GM12878 (cell line): ENCODE results near the gene NKRF. TPM values are rescaled to one million over a fixed set of nuclear protein-coding genes. Genes with fewer than 3 reads are reported as not detected.

Experiments used
- ASH2L ChIP-seq: fragments of 300-600, 200-600 bp; sonication (generic); IDR thresholded peaks from 2 replicates; pipeline ENCODE4 v1.6.1; 2017; ENCODE audit warnings: low read depth, mild to moderate bottlenecking, borderline replicate concordance
- ATF2 ChIP-seq: IDR thresholded peaks from 2 replicates; pipeline ENCODE4 v1.6.1; 2012; ENCODE audit warnings: low read length, inconsistent platforms
- BMI1 ChIP-seq: fragments of 450-650 bp; IDR thresholded peaks from 2 replicates; pipeline ENCODE4 v1.6.1; 2016; ENCODE audit warnings: mild to moderate bottlenecking, moderate library complexity, borderline replicate concordance
- CBX3 ChIP-seq: fragments of 200-600 bp; sonication (generic); IDR thresholded peaks from 2 replicates; pipeline ENCODE4 v1.6.1; 2016; ENCODE audit warnings: low read depth, borderline replicate concordance
- E2F8 ChIP-seq: fragments of 450-650 bp; IDR thresholded peaks from 2 replicates; pipeline ENCODE4 v1.6.1; 2018; ENCODE audit warnings: mild to moderate bottlenecking, low read depth, moderate library complexity; ENCODE audit not compliant: partially characterized antibody
- EED ChIP-seq: sonication (generic); IDR thresholded peaks from 2 replicates; pipeline ENCODE4 v1.6.1; 2016; ENCODE audit warnings: antibody characterized with exemption, low read depth
- FOXM1 ChIP-seq: IDR thresholded peaks from 2 replicates; pipeline ENCODE4 v1.6.1; 2012; ENCODE audit warnings: low read depth, mild to moderate bottlenecking, inconsistent platforms, low read length, moderate library complexity
- HCFC1 ChIP-seq: fragments of 150-350 bp; IDR thresholded peaks from 2 replicates; pipeline ENCODE4 v1.6.1; 2014; ENCODE audit warnings: low read length
- HSF1 ChIP-seq: fragments of 150-350 bp; IDR thresholded peaks from 2 replicates; pipeline ENCODE4 v1.6.1; 2014; ENCODE audit warnings: mild to moderate bottlenecking, low read depth, low read length
- IKZF1 ChIP-seq: fragments of 450-650 bp; conservative IDR thresholded peaks from 2 replicates; pipeline ENCODE4 v1.6.1; 2017; ENCODE audit warnings: antibody characterized with exemption, mild to moderate bottlenecking
- JUND ChIP-seq: IDR thresholded peaks from 2 replicates; pipeline ENCODE4 v1.6.1; 2012; ENCODE audit warnings: low read depth, mild to moderate bottlenecking, low read length, improper control_type of control experiment, moderate library complexity
- KDM1A ChIP-seq: fragments of 200-600 bp; sonication (generic); IDR thresholded peaks from 2 replicates; pipeline ENCODE4 v1.6.1; 2016; ENCODE audit warnings: borderline replicate concordance
- NFXL1 ChIP-seq: fragments of 450-650 bp; IDR thresholded peaks from 2 replicates; pipeline ENCODE4 v1.6.1; 2017; ENCODE audit warnings: antibody characterized with exemption, mild to moderate bottlenecking, borderline replicate concordance
- NR2F1 ChIP-seq: fragments of 450-650 bp; conservative IDR thresholded peaks from 2 replicates; pipeline ENCODE4 v1.6.1; 2017; ENCODE audit warnings: mild to moderate bottlenecking
- PAX5 ChIP-seq: IDR thresholded peaks from 2 replicates; pipeline ENCODE4 v1.6.1; 2011; ENCODE audit warnings: low read depth, low read length, borderline replicate concordance
- RELB ChIP-seq: fragments of 450-650 bp; IDR thresholded peaks from 2 replicates; pipeline ENCODE4 v1.6.1; 2017; ENCODE audit warnings: low read depth, mild to moderate bottlenecking, moderate library complexity
- SMARCA5 ChIP-seq: fragments of 450-650 bp; IDR thresholded peaks from 2 replicates; pipeline ENCODE4 v1.6.1; 2017; ENCODE audit warnings: mild to moderate bottlenecking
- SUZ12 ChIP-seq: fragments of 200-600 bp; sonication (generic); IDR thresholded peaks from one replicate; pipeline ENCODE4 v1.6.1; 2018; ENCODE audit warnings: antibody characterized with exemption, mild to moderate bottlenecking; ENCODE audit not compliant: unreplicated experiment
- TBL1XR1 ChIP-seq: IDR thresholded peaks from 2 replicates; pipeline ENCODE4 v1.6.1; 2012; ENCODE audit warnings: low read depth, low read length, improper control_type of control experiment
- TCF3 ChIP-seq: IDR thresholded peaks from 2 replicates; pipeline ENCODE4 v1.6.1; 2012; ENCODE audit warnings: low read depth, mild to moderate bottlenecking, low read length, borderline replicate concordance; ENCODE audit not compliant: insufficient read depth
- USF1 ChIP-seq: IDR thresholded peaks from 2 replicates; pipeline ENCODE4 v1.6.1; 2011; ENCODE audit warnings: borderline replicate concordance, low read depth, mild to moderate bottlenecking, moderate library complexity, mixed read lengths, low read length; ENCODE audit not compliant: insufficient read depth; ENCODE audit errors: extremely low read length
- WRNIP1 ChIP-seq: IDR thresholded peaks from 2 replicates; pipeline ENCODE4 v1.6.1; 2011; ENCODE audit warnings: low read depth, low read length, improper control_type of control experiment, borderline replicate concordance
- ZBED1 ChIP-seq: IDR thresholded peaks from 2 replicates; pipeline ENCODE4 v1.6.1; 2016; ENCODE audit warnings: borderline replicate concordance
- ZNF207 ChIP-seq: fragments of 450-650 bp; IDR thresholded peaks from 2 replicates; pipeline ENCODE4 v1.6.1; 2014; ENCODE audit warnings: antibody characterized with exemption, mild to moderate bottlenecking, borderline replicate concordance
- polyA plus RNA-seq, 11 experiments: library from polyadenylated mRNA; depleted of rRNA in 4 of 11; unstranded in 6 of 11; stranded (reverse) in 5 of 11; fragments of >200 nt; fragmentation: Nextera tagmentation in 4 of 11; fragmentation: Illumina TruSeq in 1 of 11; extraction: Ambion mirVana in 4 of 11; extraction: Trizol in 1 of 11; gene quantifications; 1 replicate in 1 of 11; 2 replicates in 10 of 11; pipeline versions ENCODE4 v1.2.1 to v1.2.3, GENCODE V29; 2011 to 2016; ENCODE audit warnings: inconsistent platforms in 2 of 11, missing spikeins in 2 of 11, low read depth in 1 of 11
- total RNA-seq, 4 experiments: library from RNA; depleted of rRNA in 3 of 4; stranded (reverse); fragments of >200 nt in 3 of 4; fragmentation: Illumina TruSeq in 1 of 4; extraction: Trizol in 1 of 4; gene quantifications; 2 replicates each; pipeline versions ENCODE4 v1.2.1 to v1.2.3, GENCODE V29; 2013 to 2021

The NKRF gene
- total and polyA plus RNA-seq, 10 of the 15 experiments (the other 5 are each of a cell fraction or from before 2014, with no cell fraction given): 6.2 to 21.5 (median 10.1) TPM

GRCh38 chrX:119565107-119565663, 41.0 kb downstream of the NKRF start, which contains the start of gene STEEP1 (continued):
- peak; percentile 77 for TF ChIP-seq USF1
- 0 out of 2 replicates have a peak, but pooled peaks have one; percentile 23 for TF ChIP-seq ATF2
- TF ChIP-seq CBX3: no peak
- no peak for TF ChIP-seq BMI1
- no peak for TF ChIP-seq NR2F1
- TF ChIP-seq SUZ12: no peak
- no peak for TF ChIP-seq PAX5
- peak; percentile 57 for TF ChIP-seq IKZF1
- no peak for TF ChIP-seq NFXL1
- TF ChIP-seq HCFC1: peak; percentile 66
- TF ChIP-seq ZNF207: no peak
- no peak for TF ChIP-seq SMARCA5
- TF ChIP-seq WRNIP1: no peak
- TF ChIP-seq JUND: peak; percentile 95
- no peak for TF ChIP-seq TBL1XR1
- TF ChIP-seq ZBED1: no peak
- TF ChIP-seq KDM1A: no peak
- TF ChIP-seq EED: no peak
- peak; percentile 59 for TF ChIP-seq E2F8
- no peak for TF ChIP-seq ASH2L
- TF ChIP-seq TCF3: no peak
- no peak for TF ChIP-seq HSF1
- TF ChIP-seq RELB: peak; percentile 89
- TF ChIP-seq FOXM1: no peak
